CD4-positive, CD25-positive, alpha-beta regulatory T cell (primary cell): Measurements from ENCODE around the gene IGF1R. TPM values are rescaled to one million over a fixed set of nuclear protein-coding genes. Genes with fewer than 3 reads are reported as not detected.
A peak's percentile ranks its signal among the peaks of the same experiment; 100 is the strongest.

ENCODE experiments used
- ATAC-seq, 2 donors: fragments of 150-1000 bp; cut with Tn5 transposase; one replicate each; pipeline ENCODE4 v1.10.0; 2021; ENCODE audit warnings: low read depth in 2 of 2, moderate number of reproducible peaks in 2 of 2, moderate library complexity in 1 of 2
- DNase-seq, 3 donors: peaks; one replicate each; pipeline versions ENCODE4 v3.0.0 to v3.0.0-alpha.2; 2012 to 2022; ENCODE audit warnings: mixed read lengths in 1 of 3
- H3K27ac ChIP-seq: one replicate; pipeline ENCODE4 v1.7.0; 2013; ENCODE audit warnings: mild to moderate bottlenecking, low read length; ENCODE audit not compliant: insufficient read depth, poor library complexity, severe bottlenecking
- H3K27me3 ChIP-seq: one replicate; pipeline ENCODE4 v1.7.0; 2013; ENCODE audit warnings: low read length; ENCODE audit not compliant: control insufficient read depth, insufficient read depth
- H3K36me3 ChIP-seq: one replicate; pipeline ENCODE4 v1.7.0; 2013; ENCODE audit warnings: mild to moderate bottlenecking, low read length, moderate library complexity; ENCODE audit not compliant: control insufficient read depth, insufficient read depth
- H3K4me1 ChIP-seq: 2 replicates; pipeline ENCODE4 v1.7.0; 2013; ENCODE audit warnings: mild to moderate bottlenecking, low read length; ENCODE audit not compliant: insufficient read depth, control insufficient read depth, poor library complexity, severe bottlenecking
- H3K4me3 ChIP-seq: one replicate; pipeline ENCODE4 v1.7.0; 2013; ENCODE audit warnings: low read depth, mild to moderate bottlenecking, low read length, moderate library complexity
- H3K9me3 ChIP-seq, 2 experiments: 1 replicate in 1 of 2; 2 replicates in 1 of 2; pipeline ENCODE4 v1.7.0; 2013; ENCODE audit warnings: low read length in 2 of 2, mild to moderate bottlenecking in 1 of 2, moderate library complexity in 1 of 2; ENCODE audit not compliant: control insufficient read depth in 2 of 2
- H3K27ac Mint-ChIP-seq, 3 donors: one replicate each; pipeline ENCODE4 v1.8.0; 2020 to 2022; ENCODE audit warnings: mild to moderate bottlenecking in 3 of 3, mixed read lengths in 3 of 3, moderate library complexity in 2 of 3
- H3K27me3 Mint-ChIP-seq: one replicate; pipeline ENCODE4 v1.8.0; 2022; ENCODE audit warnings: mild to moderate bottlenecking, mixed read lengths
- H3K36me3 Mint-ChIP-seq: one replicate; pipeline ENCODE4 v1.8.0; 2020; ENCODE audit warnings: mixed read lengths
- H3K4me1 Mint-ChIP-seq, 4 donors: one replicate each; pipeline ENCODE4 v1.8.0; 2020 to 2022; ENCODE audit warnings: mixed read lengths in 4 of 4, mild to moderate bottlenecking in 1 of 4
- H3K4me3 Mint-ChIP-seq, 4 donors: one replicate each; pipeline ENCODE4 v1.8.0; 2020 to 2022; ENCODE audit warnings: mild to moderate bottlenecking in 4 of 4, mixed read lengths in 4 of 4, moderate library complexity in 3 of 4
- H3K9me3 Mint-ChIP-seq, 7 donors: one replicate each; pipeline ENCODE4 v1.8.0; 2020 to 2022; ENCODE audit warnings: mixed read lengths in 7 of 7, mild to moderate bottlenecking in 3 of 7, moderate library complexity in 2 of 7
- polyA plus RNA-seq, 4 donors: library from polyadenylated mRNA; unstranded; fragments of 300-500 nt; fragmentation: Illumina TruSeq; gene quantifications; one replicate each; pipeline ENCODE4 v1.2.3, GENCODE V29; 2021
- total RNA-seq: library from RNA; stranded (reverse); gene quantifications from one replicate; pipeline ENCODE4 v1.2.3, GENCODE V29; 2022

IGF1R gene
- total and polyA plus RNA-seq, 5 donors from 2014 or later: 1.6 to 14.2 (median 3.6) TPM

DNA sequence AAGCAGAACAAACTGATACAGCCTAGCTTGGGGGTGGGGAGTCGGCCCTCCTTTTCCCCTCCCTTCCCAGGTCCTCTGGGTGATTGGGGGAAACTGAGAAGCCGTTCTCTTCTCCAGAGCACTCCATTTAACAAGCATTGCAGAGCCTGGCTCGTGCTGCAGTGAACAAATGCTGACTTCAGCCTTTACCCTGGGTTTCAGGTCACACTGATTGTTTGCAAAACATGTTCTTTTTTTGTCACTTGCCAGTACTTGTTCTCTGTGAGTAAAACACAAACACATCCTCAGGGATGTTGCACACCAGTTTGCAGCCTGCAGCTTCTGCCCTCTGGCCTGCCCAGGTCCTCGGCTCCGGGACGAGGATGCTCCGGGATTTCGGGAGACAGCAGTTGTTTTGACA lies 226.4 kb downstream of the IGF1R start:
- Histone ChIP-seq H3K4me3 (no peak overlapping the region), H3K27ac (no peak overlapping the region), H3K4me1 (no peaks in the 10 kb centered on the region), H3K36me3 (no peaks in the 10 kb centered on the region), H3K27me3 (no peaks in the 10 kb centered on the region), H3K9me3 (no peaks in the 10 kb centered on the region)
- Mint-ChIP-seq H3K36me3 (peaks cover 3% of the 10 kb centered on the region), H3K27ac (no peak overlapping the region), H3K4me3 (no peak overlapping the region), H3K4me1 (peaks cover 0 to 65% (median 9%) of the 10 kb centered on the region in 4 donors), H3K9me3 (no peaks in the 10 kb centered on the region), H3K27me3 (peaks cover 7% of the 10 kb centered on the region)
- no peak for DNase-seq
- no peak for ATAC-seq

DNA sequence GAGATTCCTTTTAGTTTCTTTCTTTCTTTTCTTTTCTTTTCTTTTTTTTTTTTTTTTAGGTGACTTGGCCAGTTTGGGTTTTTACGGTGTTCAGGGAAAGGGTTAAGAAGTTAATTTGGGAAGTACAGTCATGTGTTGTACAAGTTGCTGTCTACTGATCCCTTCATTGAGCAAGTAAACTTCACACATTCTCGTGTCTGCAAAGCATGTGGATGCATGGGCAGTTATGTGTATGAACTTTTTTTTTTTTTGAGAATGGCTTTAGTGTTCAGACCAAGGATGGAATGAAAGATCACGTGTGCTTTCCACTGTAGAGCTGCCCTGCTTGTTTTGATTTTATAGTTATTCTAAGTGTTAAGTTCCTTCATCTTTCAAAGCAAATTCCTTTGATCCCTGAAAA lies 227.0 kb downstream of the IGF1R start:
- H3K4me1 Mint-ChIP-seq: peaks cover 0 to 66% (median 9%) of the 10 kb centered on the region in 4 donors
- peaks cover under 1% of the 10 kb centered on the region for H3K36me3 Mint-ChIP-seq
- H3K4me3 Mint-ChIP-seq: no peak overlapping the region

DNA sequence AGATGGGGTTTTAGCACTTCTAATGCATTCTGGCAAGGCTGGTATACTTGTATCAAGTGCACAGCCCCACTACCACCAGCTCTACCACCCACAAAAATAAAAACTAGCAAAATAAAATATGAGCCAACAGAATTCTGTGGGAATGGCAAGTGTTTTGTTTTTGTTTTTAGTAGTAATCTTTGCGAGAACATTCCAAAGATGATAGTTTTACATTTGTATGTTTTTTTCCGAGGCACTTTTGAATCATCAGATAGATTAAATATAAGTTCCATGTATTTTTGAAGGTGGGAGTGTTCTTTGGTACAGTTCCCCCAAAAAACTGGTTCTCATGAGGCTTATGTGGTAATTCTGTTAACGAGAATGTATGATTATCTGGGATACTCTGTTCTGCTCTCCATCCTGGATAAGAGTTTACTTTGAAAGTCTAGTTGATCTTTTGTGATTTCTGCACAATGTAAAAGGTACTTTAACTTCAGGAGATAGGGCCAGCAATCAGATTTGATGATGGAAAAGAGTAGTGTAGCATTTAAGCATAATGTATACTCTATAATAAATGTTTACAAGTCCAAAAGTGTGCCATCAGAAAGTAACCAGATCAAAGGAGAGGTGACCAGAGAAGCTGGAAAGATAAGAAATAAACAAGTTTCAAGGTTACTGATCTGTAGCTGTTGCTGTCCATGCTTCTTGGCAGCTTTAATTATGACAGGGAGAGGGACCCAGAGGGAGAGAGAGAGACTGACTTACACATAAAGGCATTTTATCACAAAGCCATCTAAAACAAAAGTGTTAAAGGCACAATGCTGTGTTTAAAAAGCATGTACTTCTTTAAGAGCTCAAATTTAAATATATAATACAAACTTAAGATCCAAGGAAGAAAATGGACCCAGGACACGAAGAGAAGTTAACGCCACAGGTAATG lies 228.4 kb downstream of the IGF1R start:
- Histone ChIP-seq H3K27me3 (no peaks in the 10 kb centered on the region), H3K27ac (no peak overlapping the region), H3K4me1 (no peaks in the 10 kb centered on the region), H3K4me3 (no peak overlapping the region), H3K9me3 (no peaks in the 10 kb centered on the region), H3K36me3 (no peaks in the 10 kb centered on the region)
- H3K4me1 Mint-ChIP-seq: peaks cover 0 to 61% (median 11%) of the 10 kb centered on the region in 4 donors
- H3K27ac Mint-ChIP-seq: peak overlapping the region in 2 of 3 donors; percentile 8 to 74
- DNase-seq (no peak), ATAC-seq (no peak)
- peaks cover 7% of the 10 kb centered on the region for H3K27me3 Mint-ChIP-seq
- H3K4me3 Mint-ChIP-seq: no peak overlapping the region
- no peaks in the 10 kb centered on the region for H3K9me3 Mint-ChIP-seq
- H3K36me3 Mint-ChIP-seq: no peaks in the 10 kb centered on the region

More for the DNA sequence above, 227.0 kb downstream of the IGF1R start:
- no peak overlapping the region for H3K27ac ChIP-seq
- Mint-ChIP-seq H3K27ac (peak overlapping the region in 1 of 3 donors; percentile 10), H3K9me3 (no peaks in the 10 kb centered on the region), H3K27me3 (peaks cover 7% of the 10 kb centered on the region)
- H3K4me1 ChIP-seq: no peaks in the 10 kb centered on the region
- ATAC-seq (no peak), DNase-seq (no peak)
- H3K9me3 ChIP-seq: no peaks in the 10 kb centered on the region
- H3K4me3 ChIP-seq: no peak overlapping the region
- H3K27me3 ChIP-seq: no peaks in the 10 kb centered on the region
- H3K36me3 ChIP-seq: no peaks in the 10 kb centered on the region

DNA sequence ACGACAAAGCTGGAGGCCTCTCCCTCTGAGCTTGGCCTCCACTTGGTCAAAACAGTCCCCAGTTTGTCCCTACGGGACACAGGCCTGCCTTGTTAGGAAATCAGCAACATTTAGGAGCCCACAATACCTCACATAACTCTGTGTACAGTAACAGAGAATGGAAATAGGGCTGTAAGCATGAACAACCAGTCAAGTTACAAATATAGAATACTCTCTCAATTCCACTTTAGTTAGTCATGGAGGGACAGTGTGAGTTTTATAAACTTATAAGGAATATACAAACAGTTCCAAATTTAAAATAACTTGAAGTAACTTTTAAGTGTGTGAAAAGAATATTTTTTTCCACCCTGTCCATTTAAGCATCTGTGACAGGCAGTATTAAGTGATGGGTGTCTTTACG lies 229.8 kb downstream of the IGF1R start:
- DNase-seq (no peak), ATAC-seq (no peak)
- Mint-ChIP-seq H3K36me3 (no peaks in the 10 kb centered on the region), H3K27ac (no peak overlapping the region), H3K4me3 (no peak overlapping the region), H3K4me1 (peaks cover 0 to 55% (median 12%) of the 10 kb centered on the region in 4 donors), H3K9me3 (no peaks in the 10 kb centered on the region), H3K27me3 (peaks cover 7% of the 10 kb centered on the region)
- no peaks in the 10 kb centered on the region for H3K4me1 ChIP-seq
- H3K4me3 ChIP-seq: no peak overlapping the region
- no peaks in the 10 kb centered on the region for H3K9me3 ChIP-seq
- no peaks in the 10 kb centered on the region for H3K27me3 ChIP-seq
- no peaks in the 10 kb centered on the region for H3K36me3 ChIP-seq
- no peak overlapping the region for H3K27ac ChIP-seq

- H3K27ac ChIP-seq: no peak overlapping the region
- H3K4me3 Mint-ChIP-seq: no peak overlapping the region
- peaks cover 0 to 51% (median 10%) of the 10 kb centered on the region in 4 donors for H3K4me1 Mint-ChIP-seq
- H3K4me1 ChIP-seq: no peaks in the 10 kb centered on the region
- no peaks in the 10 kb centered on the region for H3K27me3 ChIP-seq
- H3K27me3 Mint-ChIP-seq: peaks cover 4% of the 10 kb centered on the region
- no peaks in the 10 kb centered on the region for H3K9me3 ChIP-seq
- no peak overlapping the region for H3K4me3 ChIP-seq
- H3K36me3 Mint-ChIP-seq: no peaks in the 10 kb centered on the region
- ATAC-seq: no peak
- no peaks in the 10 kb centered on the region for H3K36me3 ChIP-seq
- H3K9me3 Mint-ChIP-seq: no peaks in the 10 kb centered on the region
- no peak for DNase-seq
- no peak overlapping the region for H3K27ac Mint-ChIP-seq
Observed at GRCh38 chr15:98878862-98879261, 230.5 kb downstream of the IGF1R start.

DNA sequence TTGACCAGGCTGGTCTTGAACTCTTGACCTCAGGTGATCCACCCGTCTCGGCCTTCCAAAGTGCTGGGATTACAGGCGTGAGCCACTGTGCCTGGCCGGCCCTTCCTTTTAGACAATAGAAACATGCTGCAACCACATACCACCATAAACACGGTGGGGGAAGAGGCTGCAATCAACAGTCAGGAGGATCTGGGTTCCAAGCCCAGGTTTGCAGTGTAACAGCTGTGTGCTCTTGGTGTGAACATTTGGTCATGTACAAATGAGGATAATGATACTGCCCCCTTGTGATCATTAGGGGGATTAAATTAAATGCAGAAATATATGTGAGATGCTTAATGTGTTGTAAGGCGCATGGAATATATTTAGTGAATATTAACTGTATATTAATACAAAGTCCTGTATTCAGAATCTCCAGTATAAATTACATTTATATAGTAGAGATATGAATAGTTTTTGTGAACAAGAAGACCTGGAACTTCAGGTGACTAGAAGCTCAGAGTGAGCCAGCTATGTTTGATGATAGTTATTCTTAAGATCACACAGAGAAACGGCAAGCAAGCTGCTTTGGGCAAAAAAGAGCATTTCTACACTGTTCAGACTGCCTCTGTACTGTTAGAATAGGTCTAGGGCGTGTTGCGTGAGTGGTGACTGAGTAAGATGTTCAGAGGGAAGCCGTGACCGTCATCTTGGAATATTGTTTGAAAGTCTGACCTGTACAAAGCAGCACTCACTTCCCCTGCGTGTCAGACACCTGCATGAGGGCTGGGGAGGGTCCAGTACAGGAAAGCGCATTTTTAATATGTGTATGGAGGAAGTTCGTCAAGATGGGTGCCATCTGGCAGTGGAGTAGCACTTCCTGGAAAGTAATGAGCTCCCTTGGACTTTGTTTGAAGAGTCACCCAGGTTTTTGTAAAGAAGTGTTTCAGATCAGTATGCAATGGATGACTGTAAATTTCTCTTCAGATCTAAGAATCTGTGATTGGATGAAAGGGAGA lies 233.5 kb downstream of the IGF1R start:
- Mint-ChIP-seq H3K36me3 (peaks cover 2% of the 10 kb centered on the region), H3K9me3 (no peaks in the 10 kb centered on the region), H3K27ac (no peak overlapping the region), H3K27me3 (no peaks in the 10 kb centered on the region), H3K4me1 (peaks cover 0 to 50% (median 11%) of the 10 kb centered on the region in 4 donors), H3K4me3 (no peak overlapping the region)
- ATAC-seq (peak in 1 of 2 donors; percentile 38), DNase-seq (peak in 2 of 3 donors; percentile 36 to 66)
- no peak overlapping the region for H3K27ac ChIP-seq
- no peaks in the 10 kb centered on the region for H3K4me1 ChIP-seq
- no peak overlapping the region for H3K4me3 ChIP-seq
- H3K36me3 ChIP-seq: no peaks in the 10 kb centered on the region
- no peaks in the 10 kb centered on the region for H3K9me3 ChIP-seq
- no peaks in the 10 kb centered on the region for H3K27me3 ChIP-seq

DNA sequence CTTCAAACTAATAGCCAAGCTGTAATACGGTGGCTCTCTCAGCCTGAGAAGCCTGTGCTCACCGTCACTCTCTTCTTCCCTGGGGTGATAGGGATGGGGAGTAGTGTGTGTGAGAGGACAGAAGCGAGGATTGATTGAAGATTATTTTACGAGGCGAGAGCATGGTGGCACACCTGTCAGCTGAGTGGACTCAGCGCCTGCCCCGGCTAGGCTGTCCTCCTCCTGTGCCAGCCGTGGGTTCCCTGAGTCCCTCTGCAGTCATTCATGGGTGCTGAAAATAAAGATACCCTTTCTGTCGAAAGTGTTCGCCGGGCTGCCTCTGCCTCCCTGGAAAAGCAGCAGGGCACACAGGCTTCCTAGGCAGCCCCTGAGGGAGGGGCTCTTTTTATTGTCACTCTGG lies 235.1 kb downstream of the IGF1R start:
- H3K4me1 Mint-ChIP-seq: peaks cover 0 to 53% (median 13%) of the 10 kb centered on the region in 4 donors
- H3K36me3 Mint-ChIP-seq: peaks cover 5% of the 10 kb centered on the region
- H3K27me3 Mint-ChIP-seq: no peaks in the 10 kb centered on the region
- no peaks in the 10 kb centered on the region for H3K27me3 ChIP-seq
- no peak overlapping the region for H3K4me3 ChIP-seq
- no peaks in the 10 kb centered on the region for H3K4me1 ChIP-seq
- no peaks in the 10 kb centered on the region for H3K9me3 ChIP-seq
- H3K27ac ChIP-seq: no peak overlapping the region
- H3K36me3 ChIP-seq: no peaks in the 10 kb centered on the region
- H3K4me3 Mint-ChIP-seq: no peak overlapping the region
- H3K9me3 Mint-ChIP-seq: no peaks in the 10 kb centered on the region
- DNase-seq (no peak), ATAC-seq (no peak)
- no peak overlapping the region for H3K27ac Mint-ChIP-seq
